Retina (tissue), 1 donor: Measurements from ENCODE around the gene ZNF292.
"Not testable (repeated sequence)": the region's sequence is repeated elsewhere in the genome, so short reads cannot be mapped to it uniquely, and the experiment has no call there.

Experiments
- DNase-seq: peaks from one replicate; pipeline ENCODE4 v3.0.0-alpha.2; 2016

ZNF292 gene

GRCh38 chr6:87154993-87155841 lies at the start of gene ZNF292:
Gene ZNF292 (plus strand): TSS chr6:87155565. CDS start chr6:87155592, 27 bp downstream.
- peak; percentile 98 for DNase-seq

GRCh38 chr6:87105823-87106222 lies 49.5 kb upstream of the ZNF292 start:
- no peak for DNase-seq

- DNase-seq = no peak
Measured at GRCh38 chr6:87110636-87111035, 44.7 kb upstream of the ZNF292 start.

- DNase-seq = no peak
Measured at GRCh38 chr6:87115402-87116135, 39.8 kb upstream of the ZNF292 start.

- DNase-seq = no peak
Measured at GRCh38 chr6:87116922-87117321, 38.4 kb upstream of the ZNF292 start.

- DNase-seq = no peak
Measured at GRCh38 chr6:87118054-87118453, 37.3 kb upstream of the ZNF292 start.

- no peak for DNase-seq
Measured at GRCh38 chr6:87122477-87122876, 32.9 kb upstream of the ZNF292 start.

- no peak for DNase-seq
Measured at GRCh38 chr6:87124074-87124473, 31.3 kb upstream of the ZNF292 start.

GRCh38 chr6:87126501-87126900 lies 28.9 kb upstream of the ZNF292 start:
- DNase-seq = no peak

GRCh38 chr6:87127737-87128136 lies 27.6 kb upstream of the ZNF292 start:
- DNase-seq = no peak

GRCh38 chr6:87136963-87137362 lies 18.4 kb upstream of the ZNF292 start:
- DNase-seq = no peak

- no peak for DNase-seq
Measured at GRCh38 chr6:87139236-87139635, 16.1 kb upstream of the ZNF292 start.

- DNase-seq = not testable (repeated sequence)
Measured at GRCh38 chr6:87139927-87140326, 15.4 kb upstream of the ZNF292 start.

GRCh38 chr6:87146363-87146762 lies 9.0 kb upstream of the ZNF292 start:
- no peak for DNase-seq

GRCh38 chr6:87150406-87150805 lies 5.0 kb upstream of the ZNF292 start:
- DNase-seq = no peak

- no peak for DNase-seq
Measured at GRCh38 chr6:87151471-87151780, 3.9 kb upstream of the ZNF292 start.

- DNase-seq = peak; percentile 95
Measured at GRCh38 chr6:87151781-87152525, 3.4 kb upstream of the ZNF292 start.

GRCh38 chr6:87152526-87152955 lies 2.8 kb upstream of the ZNF292 start:
- no peak for DNase-seq

GRCh38 chr6:87154641-87154992 lies 748 bp upstream of the ZNF292 start:
- no peak for DNase-seq

- DNase-seq = no peak
Measured at GRCh38 chr6:87155842-87156815, 764 bp downstream of the ZNF292 start.

- DNase-seq = not testable (repeated sequence)
Measured at GRCh38 chr6:87157596-87157995, 2.2 kb downstream of the ZNF292 start.

- DNase-seq = no peak
Measured at GRCh38 chr6:87161299-87161698, 5.9 kb downstream of the ZNF292 start.
